H9 (cell line): ENCODE results near the gene SNTG2. TPM values are rescaled to one million over a fixed set of nuclear protein-coding genes. Genes with fewer than 3 reads are reported as not detected.
A peak's percentile ranks its signal among the peaks of the same experiment; 100 is the strongest.

ENCODE experiments used
- DNase-seq: peaks from one replicate; pipeline ENCODE4 v3.0.0-alpha.2; 2017
- H2AFZ ChIP-seq: one replicate; pipeline ENCODE4 v1.6.1; 2013; ENCODE audit warnings: mild to moderate bottlenecking, low read length, control low read depth, moderate library complexity
- H2AK5ac ChIP-seq: 2 replicates; pipeline ENCODE4 v1.6.1; 2013; ENCODE audit warnings: low read length, control low read depth, mixed read lengths; ENCODE audit not compliant: insufficient read length
- H2BK120ac ChIP-seq: one replicate; pipeline ENCODE4 v1.6.1; 2013; ENCODE audit warnings: low read depth, mild to moderate bottlenecking, low read length, control low read depth, inconsistent platforms; ENCODE audit not compliant: poor library complexity, severe bottlenecking
- H2BK12ac ChIP-seq: 2 replicates; pipeline ENCODE4 v1.6.1; 2013; ENCODE audit warnings: low read length, control low read depth, mixed read lengths, low read depth; ENCODE audit not compliant: insufficient read length
- H2BK15ac ChIP-seq: 2 replicates; pipeline ENCODE4 v1.6.1; 2013; ENCODE audit warnings: low read depth, low read length, control low read depth
- H2BK20ac ChIP-seq: one replicate; pipeline ENCODE4 v1.6.1; 2013; ENCODE audit warnings: low read depth, mild to moderate bottlenecking, low read length, control low read depth, inconsistent platforms; ENCODE audit not compliant: poor library complexity, severe bottlenecking
- H2BK5ac ChIP-seq: 2 replicates; pipeline ENCODE4 v1.6.1; 2013; ENCODE audit warnings: low read length, control low read depth, mixed read lengths; ENCODE audit not compliant: insufficient read length
- H3K14ac ChIP-seq: 2 replicates; pipeline ENCODE4 v1.6.1; 2013; ENCODE audit warnings: low read length, control low read depth; ENCODE audit not compliant: insufficient read depth
- H3K18ac ChIP-seq: 2 replicates; pipeline ENCODE4 v1.6.1; 2013; ENCODE audit warnings: low read depth, mild to moderate bottlenecking, mixed read lengths, low read length, control low read depth; ENCODE audit not compliant: insufficient read length
- H3K23ac ChIP-seq: 2 replicates; pipeline ENCODE4 v1.6.1; 2013; ENCODE audit warnings: low read length, control low read depth, mixed read lengths, low read depth; ENCODE audit not compliant: insufficient read length
- H3K23me2 ChIP-seq: 2 replicates; pipeline ENCODE4 v1.6.1; 2013; ENCODE audit warnings: low read depth, mild to moderate bottlenecking, mixed read lengths, low read length, control low read depth; ENCODE audit not compliant: insufficient read length, poor library complexity, severe bottlenecking
- H3K27ac ChIP-seq: 2 replicates; pipeline ENCODE4 v1.5.1; 2013; ENCODE audit warnings: low read length, control low read depth, mixed read lengths, low read depth; ENCODE audit not compliant: insufficient read length
- H3K27me3 ChIP-seq: 2 replicates; pipeline ENCODE4 v1.6.1; 2013; ENCODE audit warnings: low read length, control low read depth, inconsistent platforms; ENCODE audit not compliant: insufficient read depth
- H3K4ac ChIP-seq: 2 replicates; pipeline ENCODE4 v1.6.1; 2013; ENCODE audit warnings: low read depth, mild to moderate bottlenecking, control low read depth, inconsistent platforms, low read length, moderate library complexity
- H3K4me1 ChIP-seq: 2 replicates; pipeline ENCODE4 v1.6.1; 2013; ENCODE audit warnings: low read length, control low read depth, inconsistent platforms; ENCODE audit not compliant: insufficient read depth
- H3K4me2 ChIP-seq: 2 replicates; pipeline ENCODE4 v1.6.1; 2013; ENCODE audit warnings: low read length, control low read depth, mixed read lengths; ENCODE audit not compliant: insufficient read length, insufficient read depth
- H3K56ac ChIP-seq: 2 replicates; pipeline ENCODE4 v1.6.1; 2013; ENCODE audit warnings: low read depth, mild to moderate bottlenecking, mixed read lengths, low read length, control low read depth; ENCODE audit not compliant: insufficient read length
- H3K79me1 ChIP-seq: 2 replicates; pipeline ENCODE4 v1.6.1; 2013; ENCODE audit warnings: low read depth, mild to moderate bottlenecking, moderate library complexity, low read length, control low read depth, inconsistent platforms; ENCODE audit not compliant: insufficient read depth, poor library complexity, severe bottlenecking
- H3K79me2 ChIP-seq: 2 replicates; pipeline ENCODE4 v1.6.1; 2013; ENCODE audit warnings: low read length, control low read depth, inconsistent platforms; ENCODE audit not compliant: insufficient read depth
- H3K9ac ChIP-seq: 2 replicates; pipeline ENCODE4 v1.6.1; 2013; ENCODE audit warnings: low read length, control low read depth, mixed read lengths; ENCODE audit not compliant: insufficient read length; ENCODE audit errors: extremely low read depth
- H3K9me3 ChIP-seq: one replicate; pipeline ENCODE4 v1.6.1; 2013; ENCODE audit warnings: low read depth, low read length, inconsistent platforms; ENCODE audit not compliant: control insufficient read depth
- H3T11ph ChIP-seq: one replicate; pipeline ENCODE4 v1.6.1; 2013; ENCODE audit warnings: mild to moderate bottlenecking, low read length, control low read depth, inconsistent platforms
- H4K20me1 ChIP-seq: one replicate; pipeline ENCODE4 v1.6.1; 2013; ENCODE audit not compliant: control insufficient read depth, insufficient read length, insufficient read depth
- H4K5ac ChIP-seq: 2 replicates; pipeline ENCODE4 v1.6.1; 2013; ENCODE audit warnings: low read depth, mild to moderate bottlenecking, mixed read lengths, low read length, control low read depth; ENCODE audit not compliant: insufficient read length
- H4K8ac ChIP-seq: replicated peaks from 2 replicates; pipeline ENCODE4 v1.6.1; 2013; ENCODE audit warnings: low read length, control low read depth, mixed read lengths, low read depth; ENCODE audit not compliant: insufficient read length
- H4K91ac ChIP-seq: 2 replicates; pipeline ENCODE4 v1.6.1; 2013; ENCODE audit warnings: low read depth, mild to moderate bottlenecking, moderate library complexity, mixed read lengths, low read length, control low read depth; ENCODE audit not compliant: insufficient read length
- H3K27ac Mint-ChIP-seq, 3 experiments: 2 replicates in 2 of 3; 3 replicates in 1 of 3; pipeline ENCODE4 v1.8.0; 2020 to 2021; ENCODE audit warnings: mixed read lengths in 3 of 3, mild to moderate bottlenecking in 1 of 3, moderate library complexity in 1 of 3
- H3K27me3 Mint-ChIP-seq: 2 replicates; pipeline ENCODE4 v1.8.0; 2021; ENCODE audit warnings: low read depth, mild to moderate bottlenecking, moderate library complexity, mixed read lengths
- H3K36me3 Mint-ChIP-seq, 3 experiments: 2 replicates in 2 of 3; 3 replicates in 1 of 3; pipeline ENCODE4 v1.8.0; 2020 to 2021; ENCODE audit warnings: low read depth in 3 of 3, mixed read lengths in 3 of 3; ENCODE audit not compliant: insufficient read depth in 1 of 3
- H3K4me1 Mint-ChIP-seq, 2 experiments: 2 replicates each; pipeline ENCODE4 v1.8.0; 2020; ENCODE audit warnings: mixed read lengths in 2 of 2
- H3K4me3 Mint-ChIP-seq, 2 experiments: 2 replicates in 1 of 2; 3 replicates in 1 of 2; pipeline ENCODE4 v1.8.0; 2020 to 2021; ENCODE audit warnings: mild to moderate bottlenecking in 2 of 2, mixed read lengths in 2 of 2, moderate library complexity in 1 of 2
- H3K9me3 Mint-ChIP-seq, 2 experiments: 2 replicates in 1 of 2; 3 replicates in 1 of 2; pipeline ENCODE4 v1.8.0; 2020; ENCODE audit warnings: mild to moderate bottlenecking in 2 of 2, mixed read lengths in 2 of 2, moderate library complexity in 1 of 2
- WGBS: extraction: QIAGEN DNeasy Blood & Tissue Kit; methylation state at CpG from one replicate; pipeline ENCODE4 v1.1.7; 2013; ENCODE audit warnings: missing lambda C conversion rate, low lambda C conversion rate, mixed read lengths; ENCODE audit not compliant: insufficient read length; ENCODE audit errors: extremely low coverage; 5-methylcytosine and 5-hydroxymethylcytosine counted together
- total RNA-seq: library from RNA; stranded (reverse); gene quantifications from 2 replicates; pipeline ENCODE4 v1.2.1, GENCODE V29; 2021
- TF ChIP-seq, protein P1 (sequence below): fragments of 200-600 bp; sonication (generic); conservative IDR thresholded peaks from 3 replicates; pipeline ENCODE4 v1.8.0; 2021; ENCODE audit warnings: antibody characterized with exemption, mild to moderate bottlenecking

Gene SNTG2
- total RNA-seq, 1 experiment from 2014 or later = 13.2 TPM

DNA sequence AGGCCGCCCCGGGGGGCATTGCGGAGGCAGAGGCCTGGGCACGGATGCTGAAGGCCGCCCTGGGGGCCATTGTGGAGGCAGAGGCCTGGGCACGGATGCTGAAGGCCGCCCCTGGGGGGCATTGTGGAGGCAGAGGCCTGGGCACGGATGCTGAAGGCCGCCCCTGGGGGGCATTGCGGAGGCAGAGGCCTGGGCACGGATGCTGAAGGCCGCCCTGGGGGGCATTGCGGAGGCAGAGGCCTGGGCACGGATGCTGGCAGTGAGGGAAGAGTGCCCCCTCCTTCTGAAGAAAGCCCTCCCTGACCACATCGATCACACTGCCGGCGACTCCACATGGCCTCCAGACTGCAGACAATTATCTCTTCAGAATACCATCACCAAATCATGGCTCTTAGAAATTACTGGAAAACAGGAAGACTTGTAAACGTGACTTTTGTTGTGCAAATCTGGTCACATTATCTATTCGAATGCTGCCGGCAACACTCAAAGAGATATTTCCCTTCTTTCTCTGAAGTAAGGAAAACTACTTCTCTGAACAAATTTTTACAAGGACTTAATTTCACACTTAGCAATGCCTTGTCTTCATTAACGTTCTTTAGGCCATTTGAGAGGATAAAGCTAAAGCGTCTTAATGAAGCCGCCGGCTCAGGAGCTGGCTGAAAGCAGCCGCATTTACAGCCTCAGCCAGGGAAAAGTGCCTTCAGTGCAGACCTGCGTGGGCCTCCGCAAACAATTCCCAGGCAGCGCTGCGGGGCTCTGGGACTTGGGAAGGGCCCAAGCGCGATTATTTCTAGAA is 18.1 kb upstream of the SNTG2 start:
- Histone ChIP-seq H3K9ac (no peak overlapping the region), H3K79me2 (no peaks in the 10 kb centered on the region), H3K23me2 (no peaks in the 10 kb centered on the region), H3K56ac (no peak overlapping the region), H3K18ac (no peak overlapping the region), H3T11ph (no peak overlapping the region), H3K4me2 (no peak overlapping the region), H3K27me3 (no peaks in the 10 kb centered on the region; the same call in 1 of the 2 replicates), H4K20me1 (no peaks in the 10 kb centered on the region), H3K23ac (no peak overlapping the region), H2BK120ac (no peak overlapping the region), H3K4ac (no peak overlapping the region), H3K9me3 (no peaks in the 10 kb centered on the region), H3K79me1 (no peaks in the 10 kb centered on the region), H4K8ac (no peak overlapping the region), H2BK5ac (no peak overlapping the region), H4K5ac (no peak overlapping the region), H2AFZ (no peak overlapping the region), H3K14ac (no peak overlapping the region), H3K27ac (peak overlapping the region; percentile 13), H2BK12ac (no peak overlapping the region), H4K91ac (no peak overlapping the region), H3K4me1 (no peaks in the 10 kb centered on the region; the same call in 1 of the 2 replicates), H2BK20ac (no peak overlapping the region), H2BK15ac (no peak overlapping the region), H2AK5ac (no peak overlapping the region)
- peaks cover 16 to 17% of the 10 kb centered on the region in 2 experiments for H3K4me1 Mint-ChIP-seq
- no peak for DNase-seq
- H3K9me3 Mint-ChIP-seq = peaks cover 9 to 15% of the 10 kb centered on the region in 2 experiments
- H3K27me3 Mint-ChIP-seq = peaks cover 37% of the 10 kb centered on the region
- TF ChIP-seq, protein P1, sequence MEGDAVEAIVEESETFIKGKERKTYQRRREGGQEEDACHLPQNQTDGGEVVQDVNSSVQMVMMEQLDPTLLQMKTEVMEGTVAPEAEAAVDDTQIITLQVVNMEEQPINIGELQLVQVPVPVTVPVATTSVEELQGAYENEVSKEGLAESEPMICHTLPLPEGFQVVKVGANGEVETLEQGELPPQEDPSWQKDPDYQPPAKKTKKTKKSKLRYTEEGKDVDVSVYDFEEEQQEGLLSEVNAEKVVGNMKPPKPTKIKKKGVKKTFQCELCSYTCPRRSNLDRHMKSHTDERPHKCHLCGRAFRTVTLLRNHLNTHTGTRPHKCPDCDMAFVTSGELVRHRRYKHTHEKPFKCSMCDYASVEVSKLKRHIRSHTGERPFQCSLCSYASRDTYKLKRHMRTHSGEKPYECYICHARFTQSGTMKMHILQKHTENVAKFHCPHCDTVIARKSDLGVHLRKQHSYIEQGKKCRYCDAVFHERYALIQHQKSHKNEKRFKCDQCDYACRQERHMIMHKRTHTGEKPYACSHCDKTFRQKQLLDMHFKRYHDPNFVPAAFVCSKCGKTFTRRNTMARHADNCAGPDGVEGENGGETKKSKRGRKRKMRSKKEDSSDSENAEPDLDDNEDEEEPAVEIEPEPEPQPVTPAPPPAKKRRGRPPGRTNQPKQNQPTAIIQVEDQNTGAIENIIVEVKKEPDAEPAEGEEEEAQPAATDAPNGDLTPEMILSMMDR = no peak
- peaks cover 1 to 14% (median 10%) of the 10 kb centered on the region in 3 experiments; a peak in 6 of 7 replicates for H3K36me3 Mint-ChIP-seq
- WGBS = no CpG with 5 or more reads among the region's 31 CpGs
- H3K27ac Mint-ChIP-seq = peak overlapping the region; percentile 67 to 93 (median 88); a peak in 3 of 7 replicates
- no peak overlapping the region for H3K4me3 Mint-ChIP-seq
